ENCODE results near the gene PI3.
"Not testable (repeated sequence)": the region's sequence is repeated elsewhere in the genome, so short reads cannot be mapped to it uniquely, and the experiment has no call there.

The PI3 gene, protein sequence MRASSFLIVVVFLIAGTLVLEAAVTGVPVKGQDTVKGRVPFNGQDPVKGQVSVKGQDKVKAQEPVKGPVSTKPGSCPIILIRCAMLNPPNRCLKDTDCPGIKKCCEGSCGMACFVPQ

DNA sequence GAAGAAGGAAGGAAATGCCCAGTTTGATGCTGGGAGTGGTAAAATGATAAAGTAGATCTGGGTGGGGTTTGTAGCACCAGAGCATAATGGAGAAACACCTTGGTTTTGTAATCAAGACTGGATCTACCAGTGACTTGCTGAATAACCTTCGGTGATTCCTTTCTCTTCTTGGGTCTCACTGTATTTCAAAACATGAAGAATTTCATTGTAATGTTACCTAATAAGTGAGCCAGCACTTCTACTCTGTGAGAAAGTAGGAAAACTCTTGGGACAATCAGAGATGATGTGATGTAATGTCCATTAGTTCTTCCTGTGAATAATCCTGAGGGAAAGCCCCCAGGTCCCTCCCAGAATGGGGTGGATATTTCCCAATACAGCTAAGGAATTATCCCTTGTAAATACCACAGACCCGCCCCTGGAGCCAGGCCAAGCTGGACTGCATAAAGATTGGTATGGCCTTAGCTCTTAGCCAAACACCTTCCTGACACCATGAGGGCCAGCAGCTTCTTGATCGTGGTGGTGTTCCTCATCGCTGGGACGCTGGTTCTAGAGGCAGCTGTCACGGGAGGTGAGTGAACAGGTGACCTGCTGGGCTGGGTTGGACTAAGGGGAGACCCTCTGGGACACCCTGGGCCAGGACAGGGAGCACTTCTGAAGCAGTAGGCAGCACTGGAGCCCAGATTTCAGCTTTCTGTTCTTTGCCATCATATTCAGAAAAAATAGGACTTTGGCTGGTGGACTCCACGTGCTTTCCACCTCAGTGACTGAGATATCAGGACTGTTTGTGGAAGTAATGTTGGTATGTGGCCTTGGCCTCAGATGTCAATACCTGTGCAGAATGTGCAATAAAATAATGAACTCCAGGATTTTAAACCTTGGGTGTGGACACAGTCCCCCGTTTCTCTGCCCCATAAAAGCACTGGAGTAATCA lies at the start of gene PI3:
Gene PI3 (plus strand): TSS at position 469 of the 931 bp plus-strand sequence. CDS start 21 bp downstream, at position 490.
- H3K4me1 Mint-ChIP-seq = no peaks in the 10 kb centered on the region
- peaks cover 54% of the 10 kb centered on the region for H3K27me3 Mint-ChIP-seq
- H3K27ac Mint-ChIP-seq (ENCODE audit: low read depth) = no peak within 1 kb of the TSS
- ATAC-seq (replicated peaks; ENCODE audit: extremely low read depth, poor library complexity, severe bottlenecking) (no peak), DNase-seq (ENCODE audit: low spot score in 2 of 2) (no peak)
- no peak within 1 kb of the TSS for H3K4me3 Mint-ChIP-seq
- no peaks in the 10 kb centered on the region for H3K9me3 Mint-ChIP-seq
- H3K36me3 Mint-ChIP-seq (ENCODE audit: insufficient read depth) = peaks cover 2% of the 10 kb centered on the region

DNA sequence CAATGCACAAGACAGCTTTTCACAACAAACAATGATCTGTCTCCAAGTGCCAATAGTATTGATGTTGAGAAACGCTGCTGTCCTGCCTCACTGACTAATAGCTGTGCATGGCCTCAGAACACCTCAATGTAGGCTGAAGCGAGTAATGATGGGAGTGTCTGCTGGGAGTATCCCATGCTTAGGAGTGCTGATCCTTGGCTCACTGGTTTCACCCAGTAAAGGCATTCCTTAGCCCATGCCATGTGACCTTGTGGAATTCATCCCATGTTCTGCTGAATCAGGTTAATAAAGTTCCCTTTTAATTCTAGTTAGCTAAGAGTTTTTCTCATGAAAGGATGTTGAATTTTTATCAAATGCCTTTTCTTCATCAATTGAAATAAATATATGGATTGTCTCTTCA lies 46.6 kb upstream of the PI3 start:
- H3K4me3 Mint-ChIP-seq = no peak overlapping the region
- no peak for DNase-seq (ENCODE audit: low spot score in 2 of 2)
- peaks cover 63% of the 10 kb centered on the region for H3K27me3 Mint-ChIP-seq
- no peak overlapping the region for H3K27ac Mint-ChIP-seq (ENCODE audit: low read depth)
- no peaks in the 10 kb centered on the region for H3K36me3 Mint-ChIP-seq (ENCODE audit: insufficient read depth)
- ATAC-seq (replicated peaks; ENCODE audit: extremely low read depth, poor library complexity, severe bottlenecking) = no peak
- H3K4me1 Mint-ChIP-seq = no peaks in the 10 kb centered on the region
- H3K9me3 Mint-ChIP-seq = no peaks in the 10 kb centered on the region

DNA sequence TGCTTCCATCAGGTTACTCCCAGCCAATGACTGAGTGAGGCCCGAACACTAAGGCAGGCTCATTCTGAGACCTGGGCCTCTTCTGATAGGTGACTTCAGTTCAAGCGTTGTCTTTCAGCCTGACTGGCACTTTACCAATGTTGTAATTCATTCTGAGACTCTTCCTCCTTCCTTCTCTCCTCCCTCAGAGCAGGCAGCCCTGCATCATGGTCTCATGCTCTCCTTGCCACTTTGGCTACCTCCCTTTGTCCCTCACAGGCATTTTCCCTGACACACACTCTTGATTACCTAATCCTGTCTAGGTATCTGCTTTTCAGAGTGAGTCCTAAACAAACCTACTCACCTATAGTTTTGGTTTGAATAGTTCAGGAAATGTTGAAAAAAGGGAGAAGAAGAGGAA lies 37.8 kb upstream of the PI3 start:
- Mint-ChIP-seq H3K9me3 (no peaks in the 10 kb centered on the region), H3K36me3 (ENCODE audit: insufficient read depth) (no peaks in the 10 kb centered on the region), H3K4me1 (no peaks in the 10 kb centered on the region), H3K4me3 (no peak overlapping the region), H3K27me3 (peaks cover 33% of the 10 kb centered on the region), H3K27ac (ENCODE audit: low read depth) (no peak overlapping the region)
- DNase-seq (ENCODE audit: low spot score in 2 of 2) (no peak), ATAC-seq (replicated peaks; ENCODE audit: extremely low read depth, poor library complexity, severe bottlenecking) (no peak)

DNA sequence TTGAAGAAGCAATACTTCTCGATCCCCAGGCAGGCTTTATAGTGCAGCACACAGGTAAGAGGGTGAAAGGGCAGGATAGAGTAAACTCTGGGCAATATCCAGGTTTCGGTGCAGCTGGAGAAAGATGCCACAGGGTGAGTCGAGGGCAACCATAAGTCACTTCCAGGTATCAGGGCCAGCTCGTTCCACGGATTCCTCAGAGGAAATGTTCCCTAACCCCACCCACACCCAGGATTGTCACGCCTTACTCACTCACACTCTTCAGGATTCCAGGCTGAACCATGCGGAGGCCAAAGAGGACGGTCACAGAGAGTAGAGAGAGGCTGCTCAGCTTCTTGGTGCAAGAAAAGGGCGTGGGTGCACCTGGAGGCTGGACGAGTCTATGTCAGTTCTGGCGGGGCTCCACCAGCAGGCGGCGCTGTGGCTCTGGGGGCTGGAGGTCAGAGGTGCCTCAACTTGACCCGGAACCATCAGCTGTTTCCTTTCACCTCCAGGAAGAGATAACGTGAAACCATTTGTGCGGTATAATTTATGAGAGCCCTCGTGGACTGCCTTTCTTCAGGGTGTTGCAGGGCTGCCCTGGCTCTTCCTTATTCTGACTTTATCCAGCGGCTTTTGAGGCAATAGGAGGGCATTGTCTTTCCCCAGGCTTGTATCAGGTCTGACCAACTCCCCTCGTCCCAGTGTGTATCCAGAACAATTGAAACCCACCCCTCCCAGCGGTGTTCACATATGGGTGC lies 36.0 kb upstream of the PI3 start:
- no peak overlapping the region for H3K27ac Mint-ChIP-seq (ENCODE audit: low read depth)
- no peaks in the 10 kb centered on the region for H3K36me3 Mint-ChIP-seq (ENCODE audit: insufficient read depth)
- ATAC-seq (replicated peaks; ENCODE audit: extremely low read depth, poor library complexity, severe bottlenecking) (no peak), DNase-seq (ENCODE audit: low spot score in 2 of 2) (peak in 1 of 2 donors; percentile 22)
- no peaks in the 10 kb centered on the region for H3K9me3 Mint-ChIP-seq
- no peaks in the 10 kb centered on the region for H3K4me1 Mint-ChIP-seq
- H3K27me3 Mint-ChIP-seq = peaks cover 20% of the 10 kb centered on the region
- H3K4me3 Mint-ChIP-seq = no peak overlapping the region

DNA sequence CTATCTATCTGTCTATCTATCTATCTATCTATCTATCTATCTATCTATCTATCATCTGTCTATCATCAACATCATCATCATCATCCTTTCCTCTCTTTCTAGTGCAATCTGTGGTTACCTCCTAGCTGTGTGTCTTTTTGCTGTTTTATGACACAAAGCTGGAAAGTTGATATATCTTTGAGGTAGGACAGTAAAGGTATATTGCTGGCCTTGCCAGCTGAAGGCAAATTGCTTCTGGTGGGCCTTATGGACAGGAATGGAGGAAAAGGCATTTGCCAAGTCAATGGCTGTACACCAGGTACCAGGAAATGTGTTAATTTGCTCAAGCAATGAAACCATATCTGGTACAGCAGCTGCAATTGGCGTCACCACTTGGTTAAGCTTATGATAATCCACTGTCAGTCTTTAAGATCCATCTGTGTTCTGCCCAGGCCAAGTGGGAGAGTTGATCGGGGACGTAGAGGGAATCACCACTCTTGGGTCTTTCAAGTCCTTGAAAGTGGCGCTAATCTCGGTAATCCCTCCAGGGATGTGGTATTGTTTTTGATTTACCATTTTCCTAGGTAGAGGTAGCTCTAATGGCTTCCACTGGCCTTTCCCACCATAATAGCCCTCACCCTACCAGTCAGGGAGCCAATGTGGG lies 34.8 kb upstream of the PI3 start:
- not testable (repeated sequence) for H3K4me3 Mint-ChIP-seq; ATAC-seq (replicated peaks; ENCODE audit: extremely low read depth, poor library complexity, severe bottlenecking); H3K27ac Mint-ChIP-seq (ENCODE audit: low read depth); H3K36me3 Mint-ChIP-seq (ENCODE audit: insufficient read depth); H3K9me3 Mint-ChIP-seq; DNase-seq (ENCODE audit: low spot score in 2 of 2); H3K4me1 Mint-ChIP-seq
- H3K27me3 Mint-ChIP-seq = peaks cover 20% of the 10 kb centered on the region

DNA sequence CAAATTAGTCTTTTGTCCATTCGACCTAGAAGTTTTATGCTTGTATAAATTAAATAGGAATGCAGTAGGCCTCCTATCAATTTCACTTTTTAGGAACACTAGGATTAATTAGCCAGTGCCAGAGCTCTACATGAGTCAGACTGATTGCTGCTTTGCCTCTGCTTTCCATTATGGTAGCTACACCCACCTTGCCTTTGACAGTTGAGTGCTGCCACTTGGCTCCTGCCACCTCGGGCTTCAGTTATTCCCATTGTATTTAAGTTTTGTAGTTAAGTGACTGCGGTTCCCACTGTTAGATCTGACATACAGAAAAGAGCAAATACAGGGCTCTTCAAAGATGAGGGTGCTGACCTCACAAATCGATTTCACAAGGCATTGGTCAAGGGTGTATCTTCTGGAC lies 33.9 kb upstream of the PI3 start:
- DNase-seq (ENCODE audit: low spot score in 2 of 2) (no peak), ATAC-seq (replicated peaks; ENCODE audit: extremely low read depth, poor library complexity, severe bottlenecking) (no peak)
- Mint-ChIP-seq H3K36me3 (ENCODE audit: insufficient read depth) (no peaks in the 10 kb centered on the region), H3K27ac (ENCODE audit: low read depth) (no peak overlapping the region), H3K4me1 (no peaks in the 10 kb centered on the region), H3K27me3 (peaks cover 25% of the 10 kb centered on the region), H3K4me3 (no peak overlapping the region), H3K9me3 (no peaks in the 10 kb centered on the region)

DNA sequence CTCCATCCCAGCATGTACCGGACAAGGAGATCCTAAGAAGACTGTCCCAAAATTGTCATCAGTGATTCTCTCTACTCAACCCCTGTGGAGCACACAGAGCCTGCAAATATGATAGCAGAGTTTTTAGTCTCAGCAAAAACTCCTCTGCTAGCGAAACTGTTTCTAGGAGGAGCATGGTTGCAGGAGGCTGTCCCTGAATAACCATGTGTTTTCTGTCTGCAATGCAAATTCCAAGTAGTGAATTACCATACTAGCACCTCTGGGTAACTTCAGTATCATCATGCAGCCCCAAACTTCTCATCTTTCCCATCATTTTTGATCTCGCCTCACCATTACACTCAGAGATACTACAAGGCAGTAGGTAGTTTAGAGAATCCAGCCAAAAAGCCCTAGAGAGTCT lies 25.6 kb upstream of the PI3 start:
- no peaks in the 10 kb centered on the region for H3K9me3 Mint-ChIP-seq
- peaks cover 92% of the 10 kb centered on the region for H3K27me3 Mint-ChIP-seq
- no peaks in the 10 kb centered on the region for H3K36me3 Mint-ChIP-seq (ENCODE audit: insufficient read depth)
- DNase-seq (ENCODE audit: low spot score in 2 of 2) (no peak), ATAC-seq (replicated peaks; ENCODE audit: extremely low read depth, poor library complexity, severe bottlenecking) (no peak)
- no peak overlapping the region for H3K4me3 Mint-ChIP-seq
- no peak overlapping the region for H3K27ac Mint-ChIP-seq (ENCODE audit: low read depth)
- no peaks in the 10 kb centered on the region for H3K4me1 Mint-ChIP-seq

DNA sequence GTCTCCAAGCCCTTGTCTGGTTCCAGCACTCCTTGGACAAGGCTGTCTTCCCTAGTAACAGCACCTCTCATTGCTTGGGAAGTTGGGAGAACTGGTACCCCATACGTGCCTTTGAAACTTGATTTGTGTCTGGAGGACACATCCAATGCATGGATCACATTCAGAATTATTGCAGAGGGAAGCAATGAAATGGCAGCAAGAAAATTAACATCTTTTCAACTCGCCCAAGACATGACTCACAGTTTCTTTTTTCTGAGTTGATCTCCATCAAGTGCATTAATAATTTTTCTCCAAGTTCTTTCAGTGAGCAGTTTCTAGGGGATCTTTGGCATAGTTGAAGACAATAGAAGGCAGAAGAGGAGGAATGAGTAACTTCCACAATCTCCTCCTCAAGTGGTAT lies 22.3 kb upstream of the PI3 start:
- no peak for DNase-seq (ENCODE audit: low spot score in 2 of 2)
- ATAC-seq (replicated peaks; ENCODE audit: extremely low read depth, poor library complexity, severe bottlenecking) = no peak
- H3K9me3 Mint-ChIP-seq = no peaks in the 10 kb centered on the region
- no peaks in the 10 kb centered on the region for H3K36me3 Mint-ChIP-seq (ENCODE audit: insufficient read depth)
- H3K4me3 Mint-ChIP-seq = no peak overlapping the region
- H3K4me1 Mint-ChIP-seq = no peaks in the 10 kb centered on the region
- no peak overlapping the region for H3K27ac Mint-ChIP-seq (ENCODE audit: low read depth)
- H3K27me3 Mint-ChIP-seq = peaks cover 92% of the 10 kb centered on the region

DNA sequence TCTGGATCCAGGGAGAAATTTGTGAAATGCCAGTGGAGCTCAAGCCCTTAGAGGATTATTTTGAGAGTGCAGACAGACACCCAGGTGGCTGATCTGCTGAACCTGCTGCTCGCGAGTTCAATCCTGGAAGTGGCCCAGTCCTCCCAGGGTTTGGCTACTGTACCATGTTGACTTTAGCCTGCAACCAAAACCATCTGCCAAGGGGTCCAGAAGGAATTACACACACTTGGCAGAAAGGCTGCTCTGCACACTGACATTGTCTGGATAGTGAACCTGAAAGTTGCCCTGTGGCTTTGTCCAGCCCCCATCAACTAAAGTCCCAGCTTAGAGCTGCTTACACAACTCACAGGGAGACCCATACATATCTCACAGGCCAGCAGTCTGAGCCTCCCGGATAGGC lies 21.6 kb upstream of the PI3 start:
- H3K9me3 Mint-ChIP-seq = peaks cover 1% of the 10 kb centered on the region
- peaks cover 92% of the 10 kb centered on the region for H3K27me3 Mint-ChIP-seq
- no peak overlapping the region for H3K4me3 Mint-ChIP-seq
- DNase-seq (ENCODE audit: low spot score in 2 of 2) = no peak
- ATAC-seq (replicated peaks; ENCODE audit: extremely low read depth, poor library complexity, severe bottlenecking) = no peak
- H3K36me3 Mint-ChIP-seq (ENCODE audit: insufficient read depth) = no peaks in the 10 kb centered on the region
- no peak overlapping the region for H3K27ac Mint-ChIP-seq (ENCODE audit: low read depth)
- H3K4me1 Mint-ChIP-seq = no peaks in the 10 kb centered on the region

DNA sequence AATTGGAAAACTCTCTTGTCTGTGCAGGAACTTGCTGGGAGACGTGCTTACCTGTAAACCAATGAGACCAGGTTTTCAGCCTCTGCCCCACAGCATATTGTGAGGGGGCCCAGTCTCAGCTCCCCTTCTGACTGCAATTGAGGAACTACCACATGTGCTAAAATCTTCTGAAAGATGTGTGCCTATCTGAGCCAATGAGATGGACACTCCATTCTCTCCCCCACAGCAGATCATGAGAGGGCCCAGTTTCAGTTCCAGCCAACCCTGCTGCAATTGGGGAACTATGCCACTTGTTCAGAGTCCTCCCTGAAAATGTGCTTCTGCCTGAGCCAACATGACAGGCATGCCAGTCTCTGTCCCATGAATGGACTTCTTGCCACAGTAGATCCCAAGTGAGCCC lies 20.9 kb upstream of the PI3 start:
- H3K27me3 Mint-ChIP-seq = peaks cover 92% of the 10 kb centered on the region
- H3K9me3 Mint-ChIP-seq = peaks cover 7% of the 10 kb centered on the region
- no peak overlapping the region for H3K4me3 Mint-ChIP-seq
- no peaks in the 10 kb centered on the region for H3K4me1 Mint-ChIP-seq
- DNase-seq (ENCODE audit: low spot score in 2 of 2) = no peak
- no peak for ATAC-seq (replicated peaks; ENCODE audit: extremely low read depth, poor library complexity, severe bottlenecking)
- H3K36me3 Mint-ChIP-seq (ENCODE audit: insufficient read depth) = no peaks in the 10 kb centered on the region
- no peak overlapping the region for H3K27ac Mint-ChIP-seq (ENCODE audit: low read depth)

DNA sequence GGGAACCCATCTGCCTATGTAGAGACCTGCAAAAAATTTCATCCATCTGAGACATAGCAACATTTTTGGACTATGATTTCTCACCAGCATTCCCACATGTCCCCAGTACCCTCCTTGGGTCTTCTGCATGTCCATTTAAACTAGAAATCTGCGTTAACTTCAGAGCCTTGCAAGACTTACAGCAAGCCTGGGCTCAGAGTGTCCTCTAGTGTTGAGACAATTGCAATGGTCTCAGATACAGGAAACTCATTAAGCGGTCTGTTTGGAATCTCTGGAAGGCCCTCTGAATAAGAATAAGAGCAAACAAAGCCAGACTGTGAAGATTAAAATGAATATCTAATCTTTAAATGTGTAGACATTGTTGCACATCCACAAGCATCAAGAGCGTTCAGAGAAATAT lies 20.5 kb upstream of the PI3 start:
- no peak for DNase-seq (ENCODE audit: low spot score in 2 of 2)
- Mint-ChIP-seq H3K36me3 (ENCODE audit: insufficient read depth) (no peaks in the 10 kb centered on the region), H3K4me3 (no peak overlapping the region), H3K9me3 (peaks cover 11% of the 10 kb centered on the region), H3K27ac (ENCODE audit: low read depth) (no peak overlapping the region), H3K27me3 (peaks cover 92% of the 10 kb centered on the region), H3K4me1 (no peaks in the 10 kb centered on the region)
- no peak for ATAC-seq (replicated peaks; ENCODE audit: extremely low read depth, poor library complexity, severe bottlenecking)

DNA sequence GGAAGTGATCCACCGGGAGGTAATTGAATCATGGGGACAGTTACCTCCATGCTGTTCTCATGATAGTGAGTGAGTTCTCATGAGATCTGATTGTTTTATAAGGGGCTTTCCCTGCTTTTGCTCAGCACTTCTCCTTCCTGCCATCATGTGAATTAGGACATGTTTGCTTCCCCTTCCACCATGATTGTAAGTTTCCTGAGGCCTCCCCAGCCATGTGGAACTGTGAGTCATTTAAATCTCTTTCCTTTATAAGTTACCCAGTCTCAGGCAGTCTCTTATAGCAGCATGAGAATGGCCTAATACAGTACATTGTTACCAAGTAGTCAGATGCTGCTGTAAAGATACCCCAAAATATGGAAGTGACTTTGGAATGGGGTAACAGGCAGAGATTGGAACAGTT lies 19.9 kb upstream of the PI3 start:
- H3K4me1 Mint-ChIP-seq; H3K27ac Mint-ChIP-seq (ENCODE audit: low read depth); H3K36me3 Mint-ChIP-seq (ENCODE audit: insufficient read depth); H3K4me3 Mint-ChIP-seq; ATAC-seq (replicated peaks; ENCODE audit: extremely low read depth, poor library complexity, severe bottlenecking); DNase-seq (ENCODE audit: low spot score in 2 of 2): not testable (repeated sequence)
- peaks cover 92% of the 10 kb centered on the region for H3K27me3 Mint-ChIP-seq
- H3K9me3 Mint-ChIP-seq = peaks cover 14% of the 10 kb centered on the region
